Osteocyte (in vitro differentiated cells): ENCODE data around the gene ZSCAN22. TPM values are rescaled to one million over a fixed set of nuclear protein-coding genes. Genes with fewer than 3 reads are reported as not detected.

Source experiments
- DNase-seq: peaks from one replicate; pipeline ENCODE4 v3.0.0; 2021; ENCODE audit warnings: mixed read lengths; ENCODE audit not compliant: unreplicated experiment; ENCODE audit errors: extremely low spot score
- H3K27ac Mint-ChIP-seq: one replicate; pipeline ENCODE4 v1.8.0; 2021; ENCODE audit warnings: mild to moderate bottlenecking, mixed read lengths; ENCODE audit not compliant: unreplicated experiment
- H3K27me3 Mint-ChIP-seq: one replicate; pipeline ENCODE4 v1.8.0; 2021; ENCODE audit warnings: mixed read lengths; ENCODE audit not compliant: unreplicated experiment
- H3K36me3 Mint-ChIP-seq: one replicate; pipeline ENCODE4 v1.8.0; 2021; ENCODE audit warnings: mixed read lengths; ENCODE audit not compliant: unreplicated experiment
- H3K4me1 Mint-ChIP-seq: one replicate; pipeline ENCODE4 v1.8.0; 2021; ENCODE audit warnings: mixed read lengths; ENCODE audit not compliant: unreplicated experiment
- H3K4me3 Mint-ChIP-seq: one replicate; pipeline ENCODE4 v1.8.0; 2021; ENCODE audit warnings: mild to moderate bottlenecking, moderate library complexity, mixed read lengths; ENCODE audit not compliant: unreplicated experiment
- H3K9me3 Mint-ChIP-seq: one replicate; pipeline ENCODE4 v1.8.0; 2021; ENCODE audit warnings: mixed read lengths; ENCODE audit not compliant: unreplicated experiment
- total RNA-seq: library from RNA; stranded (reverse); gene quantifications from 2 replicates; pipeline ENCODE4 v1.2.1, GENCODE V29; 2021
- TF ChIP-seq, protein P1 (sequence below): fragments of 200-600 bp; sonication (generic); IDR thresholded peaks from 2 replicates; pipeline ENCODE4 v1.5.0; 2021; ENCODE audit warnings: antibody characterized with exemption, mild to moderate bottlenecking, moderate library complexity

The ZSCAN22 gene
- total RNA-seq, 1 donor from 2014 or later: 4.1 TPM

DNA sequence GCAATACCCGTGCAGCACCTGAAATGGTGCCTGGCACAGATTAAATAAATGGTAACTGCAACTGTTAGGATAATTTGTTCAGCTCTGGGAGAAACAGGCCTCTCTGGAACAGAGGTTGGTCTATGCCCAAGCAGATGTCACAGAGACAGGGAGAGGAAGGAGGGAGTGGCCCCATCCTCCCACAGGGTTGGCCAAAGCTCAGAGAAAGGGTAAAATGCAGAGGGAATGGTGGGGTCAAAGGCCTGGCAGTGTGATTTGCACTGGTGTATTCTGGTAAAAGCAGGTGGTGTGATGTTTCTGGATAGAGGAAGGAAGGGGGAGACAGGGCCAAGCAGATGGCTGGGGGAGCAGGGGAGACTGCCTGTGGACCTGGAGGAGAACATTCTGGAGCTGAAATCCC, 9.4 kb downstream of the ZSCAN22 start:
- H3K4me3 Mint-ChIP-seq: no peak overlapping the region
- TF ChIP-seq, protein P1, sequence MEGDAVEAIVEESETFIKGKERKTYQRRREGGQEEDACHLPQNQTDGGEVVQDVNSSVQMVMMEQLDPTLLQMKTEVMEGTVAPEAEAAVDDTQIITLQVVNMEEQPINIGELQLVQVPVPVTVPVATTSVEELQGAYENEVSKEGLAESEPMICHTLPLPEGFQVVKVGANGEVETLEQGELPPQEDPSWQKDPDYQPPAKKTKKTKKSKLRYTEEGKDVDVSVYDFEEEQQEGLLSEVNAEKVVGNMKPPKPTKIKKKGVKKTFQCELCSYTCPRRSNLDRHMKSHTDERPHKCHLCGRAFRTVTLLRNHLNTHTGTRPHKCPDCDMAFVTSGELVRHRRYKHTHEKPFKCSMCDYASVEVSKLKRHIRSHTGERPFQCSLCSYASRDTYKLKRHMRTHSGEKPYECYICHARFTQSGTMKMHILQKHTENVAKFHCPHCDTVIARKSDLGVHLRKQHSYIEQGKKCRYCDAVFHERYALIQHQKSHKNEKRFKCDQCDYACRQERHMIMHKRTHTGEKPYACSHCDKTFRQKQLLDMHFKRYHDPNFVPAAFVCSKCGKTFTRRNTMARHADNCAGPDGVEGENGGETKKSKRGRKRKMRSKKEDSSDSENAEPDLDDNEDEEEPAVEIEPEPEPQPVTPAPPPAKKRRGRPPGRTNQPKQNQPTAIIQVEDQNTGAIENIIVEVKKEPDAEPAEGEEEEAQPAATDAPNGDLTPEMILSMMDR: no peak
- H3K4me1 Mint-ChIP-seq: no peaks in the 10 kb centered on the region
- peaks cover 29% of the 10 kb centered on the region for H3K36me3 Mint-ChIP-seq
- H3K27ac Mint-ChIP-seq: no peak overlapping the region
- no peaks in the 10 kb centered on the region for H3K9me3 Mint-ChIP-seq
- H3K27me3 Mint-ChIP-seq: no peaks in the 10 kb centered on the region
- DNase-seq: no peak

DNA sequence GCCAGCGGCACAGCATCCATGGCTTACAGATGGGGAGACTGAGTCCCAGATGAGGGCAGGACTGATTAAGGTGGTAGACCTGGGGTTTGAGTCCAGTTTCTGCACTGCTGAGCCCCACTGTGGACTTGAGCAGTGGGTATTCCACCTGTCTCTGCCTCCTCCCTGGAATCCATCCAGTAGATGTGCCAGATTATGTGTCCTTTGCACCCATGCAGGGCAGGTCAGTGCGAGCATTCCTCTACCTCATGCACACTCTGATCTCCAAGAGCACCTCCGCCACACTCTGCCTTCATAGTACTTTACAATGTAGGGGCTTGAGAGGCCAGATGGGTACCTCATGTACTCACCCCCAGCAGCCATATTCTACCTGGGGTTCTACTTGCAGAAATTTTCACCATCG, 10.0 kb downstream of the ZSCAN22 start:
- no peaks in the 10 kb centered on the region for H3K4me1 Mint-ChIP-seq
- DNase-seq: no peak
- TF ChIP-seq, protein P1: no peak
- no peaks in the 10 kb centered on the region for H3K27me3 Mint-ChIP-seq
- H3K4me3 Mint-ChIP-seq: no peak overlapping the region
- peaks cover 31% of the 10 kb centered on the region for H3K36me3 Mint-ChIP-seq
- no peak overlapping the region for H3K27ac Mint-ChIP-seq
- H3K9me3 Mint-ChIP-seq: no peaks in the 10 kb centered on the region

DNA sequence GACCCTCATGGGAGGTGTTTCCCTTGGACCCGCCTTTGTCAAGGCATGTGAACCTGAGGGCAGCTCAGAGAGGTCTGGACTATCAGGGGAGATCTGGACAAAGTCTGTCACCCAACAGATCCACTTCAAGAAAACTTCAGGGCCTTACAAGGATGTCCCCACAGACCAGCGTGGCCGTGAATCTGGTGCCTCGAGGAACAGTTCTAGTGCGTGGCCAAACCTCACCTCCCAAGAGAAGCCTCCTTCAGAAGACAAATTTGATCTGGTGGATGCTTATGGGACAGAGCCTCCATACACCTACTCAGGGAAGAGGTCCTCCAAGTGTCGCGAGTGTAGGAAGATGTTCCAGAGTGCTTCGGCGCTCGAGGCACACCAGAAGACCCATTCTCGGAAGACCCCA, 11.5 kb downstream of the ZSCAN22 start:
- H3K27ac Mint-ChIP-seq: no peak overlapping the region
- H3K4me3 Mint-ChIP-seq: no peak overlapping the region
- TF ChIP-seq, protein P1: no peak
- H3K9me3 Mint-ChIP-seq: no peaks in the 10 kb centered on the region
- H3K36me3 Mint-ChIP-seq: peaks cover 37% of the 10 kb centered on the region
- no peak for DNase-seq
- no peaks in the 10 kb centered on the region for H3K4me1 Mint-ChIP-seq
- H3K27me3 Mint-ChIP-seq: no peaks in the 10 kb centered on the region

DNA sequence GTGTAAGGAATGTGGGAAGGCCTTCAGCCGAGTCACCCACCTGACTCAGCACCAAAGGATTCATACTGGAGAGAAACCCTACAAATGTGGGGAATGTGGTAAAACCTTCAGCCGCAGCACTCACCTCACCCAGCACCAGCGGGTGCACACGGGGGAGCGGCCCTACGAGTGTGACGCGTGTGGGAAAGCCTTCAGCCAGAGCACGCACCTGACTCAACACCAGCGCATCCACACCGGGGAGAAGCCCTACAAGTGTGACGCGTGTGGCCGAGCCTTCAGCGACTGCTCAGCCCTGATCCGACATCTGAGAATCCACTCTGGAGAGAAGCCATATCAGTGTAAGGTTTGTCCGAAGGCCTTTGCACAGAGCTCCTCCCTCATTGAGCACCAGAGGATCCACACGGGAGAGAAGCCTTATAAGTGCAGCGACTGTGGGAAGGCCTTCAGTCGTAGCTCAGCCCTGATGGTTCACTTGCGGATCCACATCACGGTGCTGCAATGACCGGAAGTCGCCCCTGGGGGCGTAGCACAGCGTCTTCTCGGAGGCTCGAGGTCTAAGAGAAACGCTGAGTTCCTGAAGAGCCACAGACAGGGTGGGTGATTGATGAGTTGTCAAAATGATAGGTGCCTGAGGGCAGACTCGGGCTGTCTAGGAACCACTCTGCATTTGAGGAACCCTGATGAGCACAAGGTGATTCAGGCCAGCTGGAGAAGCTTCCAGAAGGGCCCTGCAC, 12.2 kb downstream of the ZSCAN22 start:
- Mint-ChIP-seq H3K4me3 (no peak overlapping the region), H3K36me3 (peaks cover 40% of the 10 kb centered on the region), H3K27ac (no peak overlapping the region), H3K27me3 (no peaks in the 10 kb centered on the region), H3K4me1 (no peaks in the 10 kb centered on the region), H3K9me3 (no peaks in the 10 kb centered on the region)
- TF ChIP-seq, protein P1: no peak
- DNase-seq: no peak

DNA sequence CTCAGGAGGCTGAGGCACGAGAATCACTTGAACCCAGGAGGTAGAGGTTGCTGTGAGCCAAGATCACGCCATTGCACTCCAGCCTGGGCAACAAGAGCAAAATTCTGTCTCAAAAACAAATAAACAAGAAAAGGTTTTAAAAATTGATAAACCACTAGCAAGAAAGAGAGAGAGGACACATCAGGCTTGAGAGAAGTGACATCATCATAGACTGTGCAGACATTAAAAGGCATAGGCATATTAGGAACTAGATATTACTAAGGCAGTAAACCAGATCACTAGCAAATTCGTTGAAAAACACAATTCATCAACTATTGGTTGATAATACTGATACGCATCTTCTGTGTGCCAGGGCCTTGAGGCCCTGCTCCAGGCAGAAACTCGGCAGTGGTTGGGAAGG, 18.8 kb downstream of the ZSCAN22 start:
- TF ChIP-seq, protein P1: no peak
- Mint-ChIP-seq H3K27me3 (no peaks in the 10 kb centered on the region), H3K36me3 (peaks cover 18% of the 10 kb centered on the region), H3K9me3 (no peaks in the 10 kb centered on the region), H3K4me3 (peak overlapping the region; percentile 99), H3K4me1 (peaks cover 32% of the 10 kb centered on the region), H3K27ac (peak overlapping the region; percentile 66)
- DNase-seq: no peak
